ENCODE data around the gene MAP4K2.

MAP4K2 gene

DNA sequence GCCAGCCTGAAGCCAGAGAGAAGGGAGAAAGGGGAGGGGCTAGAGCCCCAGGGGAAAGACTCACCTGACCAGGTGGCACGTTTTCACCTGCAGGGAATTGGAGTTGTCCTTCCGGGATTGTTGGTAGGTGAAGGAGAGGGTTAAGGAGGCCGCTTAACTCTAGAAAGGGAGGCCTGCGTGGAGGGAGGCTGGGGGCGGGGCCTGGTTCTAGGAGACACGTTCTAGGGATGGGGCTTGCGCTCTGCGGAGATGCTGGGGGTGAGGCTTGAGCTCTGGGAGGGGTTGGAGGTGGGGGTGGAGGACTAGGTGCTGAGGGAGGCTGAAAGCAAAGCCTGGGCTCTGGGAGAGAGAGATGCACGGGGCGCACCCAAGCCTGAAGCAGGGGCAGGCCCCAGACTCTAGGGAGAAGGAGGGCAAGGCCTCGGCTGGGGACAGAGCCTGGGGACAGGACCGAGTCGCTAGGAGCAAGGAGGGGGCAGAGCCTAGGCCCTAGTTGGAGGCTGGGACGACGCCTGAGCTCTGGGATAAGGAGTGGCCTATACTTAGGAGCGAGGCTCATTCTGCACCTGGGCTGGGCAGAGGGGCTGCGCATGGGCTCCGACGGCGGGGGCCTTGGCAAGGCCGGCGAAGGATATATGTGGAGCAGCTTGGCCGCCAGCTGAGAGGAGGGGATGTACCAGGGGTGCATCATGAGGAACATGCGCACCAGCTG is 61.5 kb downstream of the MAP4K2 start:
- DNase-seq (ENCODE audit: low read depth, low spot score) = no peak

DNA sequence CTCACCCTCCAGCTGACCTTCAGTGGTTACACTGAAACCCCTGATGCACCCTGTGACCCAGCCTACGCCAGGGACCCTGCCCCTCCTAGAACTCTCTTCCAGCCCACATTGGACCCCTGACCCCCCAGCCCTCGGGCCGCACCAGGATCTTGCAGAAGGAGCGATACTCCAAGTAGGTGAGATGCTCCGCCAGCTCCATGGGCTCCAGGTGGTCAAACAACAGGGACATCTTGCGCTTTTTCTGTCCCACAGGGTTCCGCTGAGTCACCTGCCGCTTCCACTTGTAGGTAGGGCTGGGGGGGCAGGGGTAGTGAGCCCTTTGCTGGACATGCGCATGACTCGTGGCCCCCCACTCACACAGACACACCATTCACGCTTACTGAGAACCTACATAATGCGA is 63.1 kb downstream of the MAP4K2 start:
- DNase-seq (ENCODE audit: low read depth, low spot score) = no peak

DNA sequence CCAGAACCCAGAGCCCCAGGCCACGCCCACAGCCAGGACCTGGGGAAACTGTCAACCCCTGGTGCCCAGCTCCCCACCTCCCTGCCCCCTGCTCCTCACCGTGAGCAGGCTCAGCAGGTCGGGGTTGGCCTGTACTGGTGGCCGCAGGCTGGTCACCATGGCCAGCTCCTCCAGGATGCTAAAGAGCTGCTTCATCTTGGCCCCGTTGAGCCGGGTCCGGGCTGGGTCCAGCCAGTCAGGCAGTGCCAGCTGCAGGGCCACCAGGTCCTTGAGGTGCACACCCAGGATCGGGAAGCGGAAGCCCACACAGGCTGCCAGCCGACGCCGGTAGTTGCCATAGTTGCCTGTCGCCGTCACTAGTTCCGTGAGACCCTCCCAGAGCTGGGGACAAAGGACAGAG is 66.4 kb downstream of the MAP4K2 start:
- no peak for DNase-seq (ENCODE audit: low read depth, low spot score)

DNA sequence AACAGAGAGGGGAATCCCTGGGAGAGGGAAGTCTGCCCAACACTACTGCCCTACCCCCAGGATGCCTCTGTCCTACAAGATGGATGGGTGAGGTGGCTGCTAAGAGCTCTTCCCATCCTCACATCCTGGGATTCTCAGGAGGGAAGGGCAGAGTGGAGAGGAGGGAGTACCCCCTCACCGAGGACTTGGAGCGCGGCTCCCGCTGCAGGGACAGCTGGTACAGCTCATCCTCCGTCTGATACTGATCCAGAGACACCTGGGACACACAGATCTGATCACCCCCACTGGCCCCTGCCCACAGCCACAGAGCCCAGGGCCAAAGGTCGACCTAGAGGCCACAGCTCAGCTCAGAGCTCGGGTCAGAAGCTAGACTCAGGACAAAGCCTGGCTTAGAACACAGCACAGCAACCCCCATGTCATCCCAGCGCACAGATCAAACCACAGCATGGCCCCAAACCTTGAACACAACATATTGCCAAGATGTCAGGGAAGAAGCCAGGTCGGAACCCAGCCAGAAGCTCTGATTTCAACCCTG is 67.2 kb downstream of the MAP4K2 start:
- no peak for DNase-seq (ENCODE audit: low read depth, low spot score)
